Effector memory CD8-positive, alpha-beta T cell (primary cell): ENCODE results near the gene SCNN1A.

ENCODE experiments used
- ATAC-seq: fragments of 150-1000 bp; cut with Tn5 transposase; replicated peaks from 2 replicates; pipeline ENCODE4 v1.10.0; 2021; ENCODE audit warnings: mild to moderate bottlenecking, moderate library complexity
- DNase-seq, 3 experiments: peaks; one replicate each; pipeline ENCODE4 v3.0.0; 2021
- H3K27ac Mint-ChIP-seq, 2 donors: one replicate each; pipeline ENCODE4 v1.8.0; 2022; ENCODE audit warnings: mild to moderate bottlenecking in 2 of 2, mixed read lengths in 2 of 2, moderate library complexity in 2 of 2
- H3K27me3 Mint-ChIP-seq, 2 donors: one replicate each; pipeline ENCODE4 v1.8.0; 2022; ENCODE audit warnings: mixed read lengths in 2 of 2
- H3K36me3 Mint-ChIP-seq: one replicate; pipeline ENCODE4 v1.8.0; 2022; ENCODE audit warnings: mild to moderate bottlenecking, moderate library complexity, mixed read lengths; ENCODE audit not compliant: insufficient read depth
- H3K4me1 Mint-ChIP-seq, 2 donors: one replicate each; pipeline ENCODE4 v1.8.0; 2022; ENCODE audit warnings: low read depth in 2 of 2, mixed read lengths in 2 of 2
- H3K4me3 Mint-ChIP-seq, 2 donors: one replicate each; pipeline ENCODE4 v1.8.0; 2022; ENCODE audit warnings: mild to moderate bottlenecking in 2 of 2, mixed read lengths in 2 of 2, moderate library complexity in 2 of 2
- H3K9me3 Mint-ChIP-seq, 2 donors: one replicate each; pipeline ENCODE4 v1.8.0; 2022; ENCODE audit warnings: mixed read lengths in 2 of 2

The SCNN1A gene

GRCh38 chr12:6315184-6315583 lies 60.2 kb downstream of the SCNN1A start:
- ATAC-seq (no peak), DNase-seq (no peak)
- Mint-ChIP-seq H3K36me3 (peaks cover 3% of the 10 kb centered on the region), H3K9me3 (no peaks in the 10 kb centered on the region), H3K27ac (no peak overlapping the region), H3K27me3 (peaks cover 0 to 19% of the 10 kb centered on the region in 2 donors), H3K4me1 (peaks cover 19 to 24% of the 10 kb centered on the region in 2 donors), H3K4me3 (no peak overlapping the region)

GRCh38 chr12:6314776-6315175 lies 60.6 kb downstream of the SCNN1A start:
- Mint-ChIP-seq H3K27me3 (peaks cover 0 to 19% of the 10 kb centered on the region in 2 donors), H3K36me3 (peaks cover 3% of the 10 kb centered on the region), H3K4me1 (peaks cover 18 to 21% of the 10 kb centered on the region in 2 donors), H3K27ac (no peak overlapping the region), H3K4me3 (no peak overlapping the region), H3K9me3 (no peaks in the 10 kb centered on the region)
- no peak for DNase-seq
- no peak for ATAC-seq

- no peak for ATAC-seq
- H3K27me3 Mint-ChIP-seq: peaks cover 6 to 26% of the 10 kb centered on the region in 2 donors
- no peak overlapping the region for H3K4me3 Mint-ChIP-seq
Observed at GRCh38 chr12:6313326-6313940, 61.9 kb downstream of the SCNN1A start.

GRCh38 chr12:6312529-6313325 lies 62.6 kb downstream of the SCNN1A start:
- no peak overlapping the region for H3K4me3 Mint-ChIP-seq
- ATAC-seq (peak; percentile 51), DNase-seq (no peak)
- peaks cover 3% of the 10 kb centered on the region for H3K36me3 Mint-ChIP-seq
- H3K27me3 Mint-ChIP-seq: peaks cover 7 to 26% of the 10 kb centered on the region in 2 donors
- peaks cover 2 to 5% of the 10 kb centered on the region in 2 donors for H3K4me1 Mint-ChIP-seq
- no peak overlapping the region for H3K27ac Mint-ChIP-seq
- no peaks in the 10 kb centered on the region for H3K9me3 Mint-ChIP-seq

More at GRCh38 chr12:6313326-6313940, 61.9 kb downstream of the SCNN1A start:
- no peak for DNase-seq
- Mint-ChIP-seq H3K36me3 (peaks cover 3% of the 10 kb centered on the region), H3K9me3 (no peaks in the 10 kb centered on the region), H3K27ac (no peak overlapping the region), H3K4me1 (peaks cover 10 to 12% of the 10 kb centered on the region in 2 donors)

GRCh38 chr12:6311822-6312528 lies 63.4 kb downstream of the SCNN1A start:
- Mint-ChIP-seq H3K27me3 (peaks cover 7 to 25% of the 10 kb centered on the region in 2 donors), H3K27ac (no peak overlapping the region), H3K4me1 (peaks cover 0 to 2% of the 10 kb centered on the region in 2 donors), H3K4me3 (no peak overlapping the region), H3K36me3 (peaks cover 3% of the 10 kb centered on the region), H3K9me3 (no peaks in the 10 kb centered on the region)
- DNase-seq (no peak), ATAC-seq (no peak)

- Mint-ChIP-seq H3K9me3 (no peaks in the 10 kb centered on the region), H3K27ac (no peak overlapping the region), H3K36me3 (peaks cover 3% of the 10 kb centered on the region), H3K4me3 (no peak overlapping the region), H3K4me1 (no peaks in the 10 kb centered on the region), H3K27me3 (peaks cover 7 to 25% of the 10 kb centered on the region in 2 donors)
- DNase-seq (no peak), ATAC-seq (peak; percentile 53)
Observed at GRCh38 chr12:6310771-6311610, 64.4 kb downstream of the SCNN1A start.

DNA sequence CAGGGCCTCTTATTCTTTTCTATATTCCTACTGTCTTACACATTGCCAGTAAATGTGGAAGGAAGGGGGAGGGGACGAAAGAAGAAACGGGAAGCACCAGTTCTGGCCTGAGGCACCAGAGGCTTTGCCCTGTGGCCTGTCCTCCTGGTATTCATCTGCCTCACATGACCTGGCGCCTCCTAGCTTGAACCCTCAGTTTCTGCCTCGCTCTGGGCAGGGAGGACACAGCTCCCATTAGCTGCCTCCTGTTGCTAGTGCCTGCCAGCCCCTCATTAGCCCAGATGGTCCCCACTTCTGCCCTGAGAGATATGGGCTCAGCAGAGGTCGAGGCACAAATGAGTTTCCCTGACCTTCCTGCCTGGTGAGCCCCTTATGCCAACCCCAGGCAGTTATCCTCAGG lies 67.8 kb downstream of the SCNN1A start:
- DNase-seq (no peak), ATAC-seq (no peak)
- Mint-ChIP-seq H3K4me1 (no peaks in the 10 kb centered on the region), H3K27ac (no peak overlapping the region), H3K36me3 (peaks cover 3% of the 10 kb centered on the region), H3K4me3 (no peak overlapping the region), H3K9me3 (no peaks in the 10 kb centered on the region), H3K27me3 (peaks cover 7 to 41% of the 10 kb centered on the region in 2 donors)

DNA sequence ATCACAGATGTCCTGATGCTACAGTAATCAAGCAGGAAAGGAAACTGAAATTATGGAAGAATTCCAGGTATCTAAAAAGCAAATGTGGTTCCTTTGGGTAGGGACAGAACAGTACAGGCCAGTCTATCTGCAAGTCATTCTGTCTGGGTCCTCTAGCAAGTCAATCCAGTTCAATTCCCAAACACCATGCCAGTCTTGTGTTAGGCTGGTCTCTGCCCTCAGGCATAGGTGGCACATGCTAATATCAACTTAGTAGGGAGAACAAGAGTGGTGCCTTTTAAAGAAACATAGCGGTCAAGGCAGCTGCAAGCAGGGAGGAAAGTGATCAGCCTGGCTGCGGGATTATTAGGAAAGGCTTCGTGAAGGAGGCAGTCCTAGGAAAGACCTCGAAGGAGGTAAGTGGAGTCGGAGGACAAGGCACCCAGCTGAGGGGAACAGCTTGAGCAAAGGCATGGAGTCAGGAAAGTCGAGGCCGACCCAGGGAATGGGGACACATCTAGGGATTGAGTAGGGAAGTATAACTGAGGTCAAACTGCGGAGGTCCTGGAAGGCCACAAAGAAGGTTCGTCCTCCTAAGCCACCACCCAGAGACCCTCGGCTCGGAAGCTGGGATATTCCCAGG lies 68.7 kb downstream of the SCNN1A start:
- no peaks in the 10 kb centered on the region for H3K36me3 Mint-ChIP-seq
- DNase-seq (no peak), ATAC-seq (no peak)
- peaks cover 7 to 39% of the 10 kb centered on the region in 2 donors for H3K27me3 Mint-ChIP-seq
- H3K27ac Mint-ChIP-seq: no peak overlapping the region
- H3K4me1 Mint-ChIP-seq: no peaks in the 10 kb centered on the region
- H3K4me3 Mint-ChIP-seq: no peak overlapping the region
- H3K9me3 Mint-ChIP-seq: no peaks in the 10 kb centered on the region

DNA sequence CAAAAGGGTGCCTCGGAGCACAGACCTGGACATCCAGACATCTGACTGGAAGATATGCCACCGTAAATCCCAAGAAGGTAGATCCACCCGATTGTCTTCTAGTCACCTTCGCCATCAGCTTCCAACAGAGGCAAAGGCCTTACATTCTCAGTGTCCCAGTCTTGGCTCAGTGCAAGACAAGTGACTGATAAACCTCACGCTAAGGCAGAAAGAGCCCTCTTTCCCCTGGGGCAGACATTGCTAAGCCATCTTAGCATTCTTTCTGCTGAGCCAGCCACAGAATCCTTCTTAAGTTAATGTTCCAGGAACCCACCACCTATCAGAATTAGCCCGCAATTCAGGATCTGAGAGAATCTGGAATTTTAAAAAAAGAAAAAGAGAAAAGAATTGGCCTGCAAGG lies 69.2 kb downstream of the SCNN1A start:
- ATAC-seq (no peak), DNase-seq (no peak)
- Mint-ChIP-seq H3K27me3 (peaks cover 7 to 41% of the 10 kb centered on the region in 2 donors), H3K36me3 (no peaks in the 10 kb centered on the region), H3K4me3 (no peak overlapping the region), H3K4me1 (no peaks in the 10 kb centered on the region), H3K9me3 (no peaks in the 10 kb centered on the region), H3K27ac (no peak overlapping the region)

GRCh38 chr12:6303071-6303470 lies 72.3 kb downstream of the SCNN1A start:
- no peak for DNase-seq
- Mint-ChIP-seq H3K27me3 (peaks cover 12 to 44% of the 10 kb centered on the region in 2 donors), H3K36me3 (peaks cover 3% of the 10 kb centered on the region), H3K4me1 (no peaks in the 10 kb centered on the region), H3K9me3 (no peaks in the 10 kb centered on the region), H3K27ac (no peak overlapping the region), H3K4me3 (no peak overlapping the region)
- ATAC-seq: no peak

DNA sequence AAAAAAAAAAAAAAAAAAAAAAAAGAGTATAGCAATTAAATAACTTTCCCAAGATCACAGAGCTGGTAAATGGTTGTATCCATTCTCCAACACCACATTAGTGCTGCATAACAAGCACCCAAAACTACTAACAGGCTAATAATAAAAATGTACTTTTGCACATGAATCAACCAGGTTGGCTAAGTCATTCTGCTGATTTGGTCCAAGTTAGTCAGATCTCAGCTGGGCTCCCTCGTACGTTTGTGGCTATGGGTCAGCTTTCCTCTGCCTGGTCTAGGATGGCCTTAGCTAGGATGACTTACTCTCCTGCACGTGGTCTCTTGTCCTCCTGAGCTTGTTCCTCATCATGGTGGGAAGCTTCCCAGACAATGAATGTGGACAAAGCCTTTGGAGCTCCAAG lies 72.7 kb downstream of the SCNN1A start:
- no peaks in the 10 kb centered on the region for H3K4me1 Mint-ChIP-seq
- DNase-seq (no peak), ATAC-seq (no peak)
- no peak overlapping the region for H3K27ac Mint-ChIP-seq
- H3K27me3 Mint-ChIP-seq: peaks cover 17 to 44% of the 10 kb centered on the region in 2 donors
- H3K4me3 Mint-ChIP-seq: no peak overlapping the region
- peaks cover 3% of the 10 kb centered on the region for H3K36me3 Mint-ChIP-seq
- H3K9me3 Mint-ChIP-seq: no peaks in the 10 kb centered on the region

GRCh38 chr12:6301721-6302120 lies 73.6 kb downstream of the SCNN1A start:
- Mint-ChIP-seq H3K36me3 (peaks cover 3% of the 10 kb centered on the region), H3K4me3 (no peak overlapping the region), H3K9me3 (no peaks in the 10 kb centered on the region), H3K27ac (no peak overlapping the region), H3K4me1 (no peaks in the 10 kb centered on the region), H3K27me3 (peaks cover 22 to 49% of the 10 kb centered on the region in 2 donors)
- ATAC-seq (no peak), DNase-seq (no peak)
